GM18511 (cell line): Measurements from ENCODE around the gene NAGA.

Source experiments
- ATAC-seq: cut with Tn5 transposase; IDR thresholded peaks from one replicate; pipeline ENCODE4 v1.9.1; 2021; ENCODE audit warnings: mild to moderate bottlenecking, moderate library complexity; ENCODE audit not compliant: unreplicated experiment

NAGA gene

DNA sequence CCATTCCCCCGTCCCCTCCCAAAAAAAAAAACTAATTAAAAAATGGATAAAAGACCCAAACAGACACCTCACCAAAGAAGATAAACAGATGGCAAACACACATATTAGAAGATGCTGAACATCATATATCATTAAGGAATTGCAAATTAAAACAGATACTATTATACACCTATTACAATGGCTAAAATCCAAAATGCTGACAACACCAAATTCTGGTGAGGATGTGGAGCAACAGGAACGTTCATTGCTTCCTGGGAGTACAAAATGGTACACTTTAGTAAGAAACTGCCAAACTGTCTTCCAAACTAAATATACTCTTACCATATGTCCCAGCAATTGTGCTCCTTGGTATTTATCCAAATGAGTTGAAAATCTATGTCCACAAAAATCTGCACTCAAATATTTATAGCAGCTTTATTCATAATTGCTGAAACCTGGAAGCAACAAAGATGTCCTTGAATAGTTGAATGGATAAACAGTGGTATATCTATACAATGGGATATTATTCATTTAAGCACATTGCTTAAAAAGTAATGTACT, 19.9 kb downstream of the NAGA start:
- no peak for ATAC-seq

- ATAC-seq: no peak
Measured at GRCh38 chr22:42041784-42042183, 28.8 kb downstream of the NAGA start.

GRCh38 chr22:42039271-42039670, 31.3 kb downstream of the NAGA start:
- no peak for ATAC-seq

DNA sequence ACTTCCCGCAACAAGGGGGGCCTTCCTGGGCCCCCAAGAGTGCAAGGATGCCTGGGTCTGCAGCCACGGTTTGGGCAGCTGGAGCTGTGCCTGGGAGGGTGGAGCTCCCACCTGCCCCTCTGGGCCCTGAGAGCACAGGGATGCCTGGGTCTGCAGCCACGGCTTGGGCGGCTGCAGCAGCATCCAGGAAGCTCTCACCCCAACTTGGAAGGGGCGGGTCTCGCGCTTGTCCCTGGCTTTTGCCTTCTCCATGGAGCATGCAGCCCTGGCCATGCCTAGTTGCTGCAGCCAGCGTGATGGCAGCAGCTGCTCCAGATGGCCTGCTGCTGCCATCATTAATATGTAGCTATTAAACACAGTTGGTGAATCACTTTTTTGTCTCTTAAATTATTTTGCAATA, 35.4 kb downstream of the NAGA start:
- ATAC-seq: no peak

GRCh38 chr22:42033263-42034181, 37.1 kb downstream of the NAGA start:
- ATAC-seq: no peak

GRCh38 chr22:42026705-42027104, 43.9 kb downstream of the NAGA start:
- ATAC-seq: no peak

DNA sequence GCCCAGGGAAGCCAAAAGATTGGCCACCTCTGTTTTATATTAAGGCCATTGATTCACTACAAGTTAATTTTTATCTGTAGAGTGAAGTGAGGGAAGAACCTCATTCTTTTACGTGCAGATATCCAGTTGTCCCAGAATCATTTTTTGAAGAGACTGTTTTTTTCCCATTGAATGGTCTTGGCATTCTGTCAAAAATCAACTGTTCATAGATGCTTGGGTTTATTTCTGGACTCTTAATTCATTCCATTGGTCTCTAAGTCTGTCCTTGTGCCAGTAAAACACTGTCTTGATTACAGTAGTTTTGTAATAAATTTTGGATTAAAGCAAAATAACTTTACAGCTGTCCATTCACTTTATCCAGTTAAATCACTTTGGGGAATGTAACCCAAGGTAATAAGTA, 45.2 kb downstream of the NAGA start:
- no peak for ATAC-seq

GRCh38 chr22:42022162-42022847, 48.3 kb downstream of the NAGA start:
- no peak for ATAC-seq

- ATAC-seq: no peak
Measured at GRCh38 chr22:42021571-42021970, 49.0 kb downstream of the NAGA start.

GRCh38 chr22:42018224-42018623, 52.4 kb downstream of the NAGA start:
- ATAC-seq: no peak

GRCh38 chr22:42016111-42016510, 54.5 kb downstream of the NAGA start:
- no peak for ATAC-seq

DNA sequence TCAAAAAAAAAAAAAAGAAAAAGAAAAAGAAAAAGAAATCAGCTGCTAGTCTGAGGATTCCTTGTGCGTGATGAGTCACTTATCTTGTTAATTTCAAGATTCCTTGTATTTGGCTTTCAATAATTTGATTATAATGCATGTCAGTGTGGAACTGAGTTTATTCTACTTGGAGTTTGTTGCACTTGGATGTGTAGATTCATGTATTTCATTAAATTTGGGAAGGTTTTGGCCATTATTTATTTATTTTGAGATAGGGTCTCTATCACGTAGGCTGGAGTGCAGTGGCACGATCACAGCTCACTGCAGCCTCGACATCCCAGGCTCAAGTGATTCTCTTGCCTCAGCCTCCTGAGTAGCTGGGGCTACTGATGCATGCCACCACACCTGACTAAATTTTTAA, 57.2 kb downstream of the NAGA start:
- no peak for ATAC-seq

DNA sequence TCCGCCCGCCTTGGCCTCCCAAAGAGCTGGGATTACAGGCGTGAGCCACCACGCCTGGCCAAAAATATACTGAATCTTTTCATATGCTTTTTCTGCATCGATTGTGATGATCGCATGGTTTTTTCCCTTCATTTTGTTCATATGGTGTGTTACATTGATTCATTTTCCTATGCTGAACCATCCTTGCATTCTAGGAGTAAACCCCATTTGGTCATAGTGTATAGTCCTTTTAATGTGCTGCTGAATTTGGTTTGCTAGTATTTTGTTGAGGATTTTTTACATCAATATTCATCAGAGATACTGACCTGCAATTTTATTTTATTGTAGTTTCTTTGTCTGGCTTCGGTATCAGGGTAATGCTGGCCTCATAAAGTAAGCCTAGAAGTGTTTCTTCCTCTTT, 59.8 kb downstream of the NAGA start:
- ATAC-seq: no peak
